Inflammatory macrophage treated with lipopolysaccharide for 1 hour (primary cell): ENCODE measurements around the gene ARHGEF11.

ENCODE experiments used
- DNase-seq, 2 donors: peaks; one replicate each; pipeline ENCODE4 v3.0.0-alpha.2; 2020 to 2022

Gene ARHGEF11

GRCh38 chr1:156908541-156908940, 137.0 kb downstream of the ARHGEF11 start:
- DNase-seq, result no peak

GRCh38 chr1:156906206-156906906, 139.2 kb downstream of the ARHGEF11 start:
- no peak for DNase-seq

- peak; percentile 42 to 62 for DNase-seq
Measured at GRCh38 chr1:156905651-156906050, 139.9 kb downstream of the ARHGEF11 start.

GRCh38 chr1:156905176-156905575, 140.4 kb downstream of the ARHGEF11 start:
- DNase-seq, result no peak

- DNase-seq, result no peak
Measured at GRCh38 chr1:156904187-156904959, 141.2 kb downstream of the ARHGEF11 start.

GRCh38 chr1:156903328-156904091, 142.0 kb downstream of the ARHGEF11 start:
- no peak for DNase-seq

- no peak for DNase-seq
Measured at GRCh38 chr1:156901966-156902915, 143.3 kb downstream of the ARHGEF11 start.

- DNase-seq, result no peak
Measured at GRCh38 chr1:156901590-156901900, 144.0 kb downstream of the ARHGEF11 start.

GRCh38 chr1:156900896-156901589, 144.5 kb downstream of the ARHGEF11 start:
- no peak for DNase-seq

GRCh38 chr1:156899956-156900718, 145.4 kb downstream of the ARHGEF11 start:
- peak in 1 of 2 donors; percentile 55 for DNase-seq

- no peak for DNase-seq
Measured at GRCh38 chr1:156898971-156899664, 146.4 kb downstream of the ARHGEF11 start.

- no peak for DNase-seq
Measured at GRCh38 chr1:156898161-156898566, 147.4 kb downstream of the ARHGEF11 start.

GRCh38 chr1:156897078-156897825, 148.3 kb downstream of the ARHGEF11 start:
- DNase-seq, result no peak

- DNase-seq, result no peak
Measured at GRCh38 chr1:156896490-156897033, 149.0 kb downstream of the ARHGEF11 start.

- no peak for DNase-seq
Measured at GRCh38 chr1:156895927-156896326, 149.6 kb downstream of the ARHGEF11 start.

GRCh38 chr1:156895455-156895812, 150.1 kb downstream of the ARHGEF11 start:
- DNase-seq, result no peak

- DNase-seq, result no peak
Measured at GRCh38 chr1:156894711-156895454, 150.7 kb downstream of the ARHGEF11 start.

- DNase-seq, result no peak
Measured at GRCh38 chr1:156894001-156894400, 151.5 kb downstream of the ARHGEF11 start.
